GM21423 (cell line): ENCODE results near the gene MB21D2.
"Not testable (repeated sequence)": the region's sequence is repeated elsewhere in the genome, so short reads cannot be mapped to it uniquely, and the experiment has no call there.

Experiments
- ATAC-seq: cut with Tn5 transposase; IDR thresholded peaks from one replicate; pipeline ENCODE4 v1.9.1; 2021; ENCODE audit warnings: mild to moderate bottlenecking, moderate library complexity; ENCODE audit not compliant: unreplicated experiment

The MB21D2 gene

DNA sequence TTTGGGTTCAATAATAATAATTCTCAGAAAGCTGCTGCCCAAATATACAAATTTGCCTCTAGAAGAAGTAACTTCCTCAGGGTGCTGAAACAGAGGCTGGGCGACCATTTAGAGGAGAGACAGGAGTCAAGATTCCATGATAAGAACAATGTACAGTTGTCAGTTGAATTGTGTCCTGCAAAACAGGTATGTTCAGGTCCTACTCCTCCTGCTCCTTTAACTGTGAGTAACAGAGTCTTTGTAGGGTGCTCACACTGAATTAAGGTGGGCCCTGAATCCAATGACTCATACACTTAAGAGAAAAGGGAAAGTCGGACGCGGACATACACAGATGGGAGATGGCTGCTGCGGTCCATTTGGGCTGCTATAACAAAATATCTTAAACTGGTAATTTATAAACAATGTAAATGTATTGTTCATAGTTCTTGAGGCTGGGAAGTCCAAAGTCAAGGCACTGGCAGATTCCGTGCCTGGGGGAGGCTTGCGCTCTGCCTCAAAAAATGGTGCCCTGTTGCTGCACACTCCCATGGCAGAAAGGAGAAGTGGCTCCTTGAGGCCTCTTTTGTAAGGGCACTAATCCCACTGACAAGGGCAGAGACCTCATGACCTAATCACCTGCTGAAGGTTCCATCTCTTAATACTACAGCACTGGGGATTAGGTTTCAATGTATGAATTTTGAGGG, 55.1 kb downstream of the MB21D2 start:
- no peak for ATAC-seq

GRCh38 chr3:192861972-192862371, 55.7 kb downstream of the MB21D2 start:
- no peak for ATAC-seq

GRCh38 chr3:192860454-192860853, 57.2 kb downstream of the MB21D2 start:
- ATAC-seq, result no peak

DNA sequence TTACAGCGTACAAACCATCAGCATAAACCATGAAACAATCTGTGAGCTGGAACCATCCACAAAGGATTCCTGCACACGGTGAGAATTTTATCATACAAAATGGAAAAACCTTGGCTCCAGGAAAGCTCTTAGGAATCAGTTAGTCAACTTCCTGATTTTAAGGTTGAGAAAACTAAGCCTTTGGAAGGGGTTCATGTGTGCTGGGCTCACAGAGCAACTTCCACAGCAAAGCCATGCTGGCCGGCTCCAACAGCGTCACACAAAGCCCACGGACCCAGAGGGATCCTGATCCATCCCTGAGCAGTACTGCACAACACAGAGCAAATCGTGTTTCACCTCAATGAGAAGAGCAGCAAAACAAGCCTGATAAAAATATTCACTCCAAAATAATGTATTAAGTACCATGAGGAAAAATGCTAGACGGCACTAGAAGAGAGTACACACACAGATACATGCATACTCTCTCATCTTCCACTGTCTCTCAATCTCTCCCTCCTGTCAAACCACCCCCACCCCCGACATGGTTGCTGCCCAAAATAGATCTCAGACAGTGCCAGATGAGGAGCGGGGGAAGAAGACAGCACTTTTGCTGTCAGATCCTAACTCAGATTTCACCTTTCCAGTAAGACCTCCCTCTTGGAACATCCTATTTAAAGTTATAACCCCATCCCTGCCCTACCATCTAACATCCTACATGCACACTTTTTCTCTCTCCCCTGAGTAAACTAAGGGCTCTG, 58.6 kb downstream of the MB21D2 start:
- no peak for ATAC-seq

DNA sequence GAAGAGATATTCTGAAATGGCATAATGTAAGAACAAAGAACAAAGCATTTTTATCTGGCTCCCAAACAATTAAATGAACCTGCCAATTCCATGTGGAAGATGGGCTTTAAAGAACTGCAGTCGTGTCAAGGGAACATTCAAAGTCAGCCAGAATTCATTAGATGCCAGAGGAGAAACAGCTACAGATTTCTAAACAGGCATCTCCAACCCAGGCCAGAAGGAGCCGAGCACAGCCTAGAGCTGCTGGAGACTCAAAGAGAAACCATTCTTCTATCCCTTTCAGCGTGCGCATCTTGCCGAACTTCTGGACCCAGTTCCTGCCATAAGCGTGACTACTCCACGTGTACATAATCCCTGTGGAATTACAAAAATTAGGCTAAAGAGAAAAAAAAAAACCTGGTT, 60.4 kb downstream of the MB21D2 start:
- ATAC-seq, result no peak

GRCh38 chr3:192855434-192855833, 62.2 kb downstream of the MB21D2 start:
- no peak for ATAC-seq

- ATAC-seq, result no peak
These were observed 65.8 kb downstream of the MB21D2 start for GRCh38 chr3:192851821-192852372.

GRCh38 chr3:192850451-192850981, 67.1 kb downstream of the MB21D2 start:
- ATAC-seq, result peak; percentile 61

DNA sequence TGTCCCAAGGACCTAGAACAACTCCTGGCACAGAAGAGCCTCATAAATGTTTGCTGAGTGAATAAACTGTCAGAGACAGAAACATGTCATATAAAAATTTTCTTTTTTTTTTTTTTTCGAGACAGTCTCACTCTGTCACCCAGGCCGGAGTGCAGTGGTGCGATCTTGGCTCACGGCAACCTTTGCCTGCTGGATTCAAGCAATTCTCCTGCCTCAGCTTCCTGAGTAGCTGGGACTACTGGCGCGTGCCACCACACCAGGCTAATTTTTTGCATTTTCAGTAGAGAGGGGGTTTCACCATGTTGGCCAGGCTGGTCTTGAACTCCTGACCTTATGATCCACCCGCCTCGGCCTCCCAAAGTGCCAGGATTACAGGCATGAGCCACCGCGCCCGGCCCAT, 67.8 kb downstream of the MB21D2 start:
- not testable (repeated sequence) for ATAC-seq

GRCh38 chr3:192848371-192849233, 69.1 kb downstream of the MB21D2 start:
- no peak for ATAC-seq

DNA sequence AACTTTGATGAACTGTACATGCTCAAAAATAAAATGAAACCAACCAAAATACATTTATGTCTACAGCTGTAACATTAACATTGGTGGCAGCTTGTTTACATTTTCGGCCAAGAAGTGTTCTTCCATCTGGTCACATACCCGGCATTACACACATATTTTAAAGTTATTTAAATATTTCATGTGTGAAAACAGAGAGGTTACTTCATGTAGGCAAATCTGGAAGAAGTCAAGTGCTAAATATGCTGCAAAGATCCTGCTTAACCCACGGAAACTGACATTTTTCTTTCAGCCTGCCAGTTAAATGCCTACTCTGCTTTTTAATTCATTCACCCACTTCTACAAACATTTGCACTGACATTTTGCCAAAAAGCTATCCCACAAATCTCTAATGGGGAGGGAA, 69.7 kb downstream of the MB21D2 start:
- no peak for ATAC-seq

- ATAC-seq, result no peak
These were observed 72.2 kb downstream of the MB21D2 start for GRCh38 chr3:192845526-192845855.

GRCh38 chr3:192844836-192845525, 72.7 kb downstream of the MB21D2 start:
- no peak for ATAC-seq

GRCh38 chr3:192844486-192844765, 73.2 kb downstream of the MB21D2 start:
- ATAC-seq, result no peak

- no peak for ATAC-seq
These were observed 73.8 kb downstream of the MB21D2 start for GRCh38 chr3:192843723-192844485.

- ATAC-seq, result no peak
These were observed 74.5 kb downstream of the MB21D2 start for GRCh38 chr3:192843119-192843518.

GRCh38 chr3:192842711-192843110, 74.9 kb downstream of the MB21D2 start:
- ATAC-seq, result no peak

GRCh38 chr3:192842138-192842537, 75.5 kb downstream of the MB21D2 start:
- ATAC-seq, result no peak

DNA sequence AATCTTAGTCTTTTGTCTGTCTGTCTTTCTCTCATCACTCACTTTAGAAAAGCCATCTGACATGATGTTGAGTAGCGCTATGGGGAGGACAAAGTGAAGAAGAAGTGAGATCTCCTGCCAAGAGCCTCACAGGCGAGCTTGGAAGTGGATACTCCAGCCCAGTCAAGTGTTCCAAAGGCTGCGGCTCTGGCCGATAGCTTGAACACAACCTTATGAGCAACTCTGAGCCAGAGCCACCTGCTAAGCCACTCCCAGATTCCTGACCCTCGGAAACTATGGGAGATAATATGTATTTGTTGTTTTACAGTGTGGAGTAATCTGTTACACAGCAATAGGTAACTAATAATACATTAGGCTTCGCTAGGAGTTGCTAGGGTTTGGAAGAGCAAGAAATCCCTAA, 76.2 kb downstream of the MB21D2 start:
- no peak for ATAC-seq
